HG03159 (cell line): Measurements from ENCODE around the gene DGKI.

Experiments
- ATAC-seq: cut with Tn5 transposase; IDR thresholded peaks from one replicate; pipeline ENCODE4 v1.9.1; 2021; ENCODE audit warnings: mild to moderate bottlenecking, moderate library complexity; ENCODE audit not compliant: unreplicated experiment

DGKI gene

GRCh38 chr7:137563981-137564380, 282.8 kb downstream of the DGKI start:
- no peak for ATAC-seq

GRCh38 chr7:137547485-137547884, 299.3 kb downstream of the DGKI start:
- no peak for ATAC-seq

GRCh38 chr7:137546671-137547070, 300.1 kb downstream of the DGKI start:
- no peak for ATAC-seq

DNA sequence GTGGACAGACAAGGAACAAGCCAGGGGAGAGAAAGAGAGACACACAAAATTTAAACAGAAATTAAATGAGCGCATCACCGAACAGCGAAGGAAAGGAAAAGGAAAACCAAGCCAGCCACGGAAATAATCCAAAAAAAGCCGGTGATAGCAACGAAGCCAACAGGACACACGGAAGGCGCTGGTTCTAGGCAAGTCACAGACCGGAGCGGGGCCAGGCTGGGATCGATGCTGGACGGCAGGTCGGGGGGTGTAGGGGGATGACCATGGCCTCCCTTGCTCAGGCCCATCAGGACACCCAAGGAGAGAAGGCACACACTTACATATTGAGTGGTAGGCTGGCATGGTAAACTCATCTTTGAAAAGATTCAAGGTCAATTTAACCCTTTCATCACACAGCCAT, 300.8 kb downstream of the DGKI start:
- ATAC-seq = no peak

- no peak for ATAC-seq
Observed at GRCh38 chr7:137545059-137545716, 301.6 kb downstream of the DGKI start.

DNA sequence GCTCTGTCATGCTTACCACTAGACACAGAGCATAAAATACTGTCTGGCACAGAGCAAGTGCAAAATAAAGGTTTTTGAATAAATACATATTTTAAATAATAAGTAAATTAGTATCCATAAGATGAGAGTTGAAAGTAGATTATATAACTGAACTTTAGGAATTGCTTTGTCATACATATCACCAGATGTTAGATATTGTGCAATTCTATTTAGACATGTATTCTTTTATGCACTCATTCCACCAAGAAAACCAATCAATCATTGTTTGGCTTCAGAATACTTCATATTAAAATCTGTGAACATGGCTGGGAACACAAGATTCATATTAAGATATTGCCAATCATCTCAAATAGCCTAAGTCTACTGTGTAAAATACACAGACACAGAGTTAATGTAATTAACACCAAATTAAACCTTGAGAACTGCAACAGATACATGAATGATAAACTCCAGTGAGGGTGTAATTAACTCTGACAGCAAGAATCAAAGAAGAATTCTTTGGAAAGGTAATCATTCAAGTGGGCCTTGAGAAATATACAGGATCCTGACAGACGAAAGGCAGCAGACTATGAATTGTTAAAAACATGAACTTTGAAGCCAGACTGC, 302.2 kb downstream of the DGKI start:
- ATAC-seq = no peak

DNA sequence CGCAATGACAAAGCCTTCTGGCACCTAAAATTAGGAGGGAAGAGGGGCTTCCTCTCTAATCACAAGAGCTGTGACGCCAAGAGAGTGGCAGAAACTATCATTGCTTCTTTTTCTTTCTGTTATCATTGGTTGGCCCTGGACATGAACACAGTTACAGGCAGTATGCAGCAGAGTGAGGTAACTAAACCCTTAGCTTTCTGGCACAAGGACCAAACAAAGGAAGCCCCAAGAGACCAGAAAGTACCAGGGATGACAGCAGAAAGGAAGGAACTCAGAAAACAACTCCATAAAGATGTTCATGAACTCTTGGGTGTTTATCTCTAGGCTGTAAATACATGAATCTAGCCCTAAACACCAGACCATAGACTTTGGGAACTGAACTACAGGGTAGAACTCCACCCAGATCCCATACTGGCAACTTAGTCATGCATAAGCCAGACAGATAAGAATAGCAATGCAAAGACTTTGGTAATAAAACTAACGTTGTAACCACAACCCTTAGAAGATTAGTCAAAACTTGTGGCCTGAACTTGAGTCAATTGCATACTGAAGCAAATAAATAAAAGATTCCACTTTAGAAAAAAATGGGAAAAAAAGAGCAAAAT, 307.6 kb downstream of the DGKI start:
- ATAC-seq = no peak

- no peak for ATAC-seq
Observed at GRCh38 chr7:137538361-137538762, 308.4 kb downstream of the DGKI start.

DNA sequence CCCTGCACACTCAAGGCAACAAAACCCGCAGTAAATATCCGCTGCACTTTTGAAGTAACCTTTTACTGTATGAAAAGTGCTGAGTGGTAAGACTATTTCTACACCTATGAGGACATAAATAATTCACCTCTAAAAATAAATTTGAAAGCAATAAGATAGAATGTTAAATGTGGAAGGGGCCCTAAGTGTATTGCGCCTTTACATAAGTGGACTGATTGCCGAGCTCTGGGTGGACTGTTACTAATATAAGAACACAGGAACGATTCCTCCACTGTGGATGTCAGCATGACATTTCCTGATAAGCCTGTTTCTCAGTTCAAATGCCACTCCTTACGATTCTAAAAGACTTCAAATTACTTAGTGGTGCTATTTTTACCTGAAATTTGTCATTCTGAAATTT, 311.2 kb downstream of the DGKI start:
- no peak for ATAC-seq

DNA sequence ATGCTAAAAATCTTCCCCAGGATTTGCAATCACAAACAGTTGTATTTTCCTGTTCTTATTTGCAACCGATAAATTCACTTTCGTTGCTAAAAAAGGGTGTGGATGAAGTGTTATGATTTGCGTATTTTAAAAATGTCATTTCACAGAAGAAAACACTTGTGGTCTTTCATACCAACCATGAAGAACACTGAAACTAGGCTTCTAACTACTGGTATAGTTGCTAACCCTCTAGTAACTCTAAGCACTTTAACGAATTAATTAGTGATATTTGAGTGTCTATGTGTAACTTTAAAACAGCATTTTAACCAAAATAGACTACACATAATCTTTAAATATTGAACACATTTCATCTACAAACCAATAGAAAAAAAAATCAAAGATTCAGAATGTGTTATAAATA, 315.1 kb downstream of the DGKI start:
- no peak for ATAC-seq

DNA sequence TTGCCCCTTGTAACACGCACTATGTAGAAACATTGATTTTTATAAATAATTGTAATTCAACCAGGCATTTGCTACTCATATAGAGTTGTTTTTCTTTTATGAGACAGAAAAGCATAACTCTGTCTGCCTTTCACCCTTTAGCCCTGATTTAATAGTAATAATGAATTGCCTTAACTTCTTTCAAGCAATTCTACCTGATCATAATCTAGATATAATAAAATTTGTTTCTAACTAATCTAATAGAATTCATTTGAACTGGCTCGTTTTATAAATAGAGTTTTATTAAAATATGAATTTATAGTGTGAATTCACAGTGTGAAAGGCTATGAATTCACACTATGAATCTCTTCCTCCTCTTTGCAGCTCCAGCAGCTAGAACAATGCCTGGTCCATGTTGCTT, 319.1 kb downstream of the DGKI start:
- ATAC-seq = no peak

GRCh38 chr7:137523171-137523570, 323.6 kb downstream of the DGKI start:
- no peak for ATAC-seq

GRCh38 chr7:137521451-137521850, 325.3 kb downstream of the DGKI start:
- no peak for ATAC-seq

DNA sequence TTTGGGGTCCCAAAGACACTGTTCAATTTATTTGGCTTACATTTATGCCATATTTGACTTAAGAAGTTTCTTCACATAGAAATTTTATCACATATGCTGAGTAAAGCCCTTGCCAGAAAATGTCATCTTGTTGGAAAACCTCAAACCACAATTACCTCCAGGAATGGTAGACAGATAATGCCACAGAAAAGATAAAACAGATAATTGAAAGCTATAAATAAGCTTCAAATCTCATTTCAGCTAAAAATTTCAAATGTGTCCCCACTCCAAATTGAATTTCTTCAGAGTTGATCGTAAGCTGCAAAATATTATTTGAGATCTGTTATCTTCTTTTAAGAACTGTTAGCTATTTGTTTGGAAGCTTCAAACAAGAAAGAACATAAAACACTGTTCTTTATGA, 326.8 kb downstream of the DGKI start:
- ATAC-seq = no peak

DNA sequence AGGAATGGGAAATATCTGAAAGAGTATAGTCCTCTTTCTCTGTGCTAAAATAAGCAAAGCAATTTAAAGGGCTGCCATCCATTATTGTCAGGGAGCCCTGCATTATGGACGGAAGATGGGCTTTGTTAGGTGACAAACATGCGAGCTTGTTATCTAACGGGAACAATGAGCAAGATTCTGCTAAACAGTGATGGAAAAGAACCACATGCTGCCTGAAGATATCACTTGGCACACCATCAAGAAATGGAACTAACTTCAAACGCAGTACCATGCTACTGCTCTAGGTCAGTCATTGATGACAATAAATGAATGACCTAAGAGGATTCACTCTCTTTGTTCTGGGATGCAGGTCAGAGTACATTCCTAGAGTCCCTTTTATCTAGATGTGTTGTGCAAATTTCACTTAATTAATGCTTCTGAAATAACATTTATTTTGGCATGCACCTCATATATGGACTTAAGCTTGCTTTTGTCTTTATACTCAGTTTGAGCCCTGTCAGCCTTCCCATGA, 327.5 kb downstream of the DGKI start:
- ATAC-seq = no peak

- no peak for ATAC-seq
Observed at GRCh38 chr7:137513091-137513490, 333.7 kb downstream of the DGKI start.

DNA sequence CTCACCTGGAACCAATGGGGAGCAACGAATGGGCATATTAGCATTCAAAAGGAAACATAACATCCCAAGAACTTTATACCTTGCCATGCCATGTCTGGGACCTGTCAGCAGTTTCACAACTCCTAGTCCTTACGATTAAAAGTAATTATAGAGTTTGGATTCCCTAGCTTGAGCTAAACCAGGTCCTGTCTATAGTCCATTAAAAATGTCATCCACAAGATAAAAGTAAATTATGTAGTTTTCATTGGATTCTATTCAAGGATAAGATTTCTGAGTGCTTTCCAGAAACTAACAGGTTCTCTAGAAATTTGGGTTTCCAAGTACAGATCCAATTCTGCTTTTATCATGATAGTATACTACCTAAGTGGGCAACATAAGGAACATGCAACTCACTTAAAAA, 339.7 kb downstream of the DGKI start:
- ATAC-seq = no peak

- no peak for ATAC-seq
Observed at GRCh38 chr7:137506031-137506430, 340.7 kb downstream of the DGKI start.

DNA sequence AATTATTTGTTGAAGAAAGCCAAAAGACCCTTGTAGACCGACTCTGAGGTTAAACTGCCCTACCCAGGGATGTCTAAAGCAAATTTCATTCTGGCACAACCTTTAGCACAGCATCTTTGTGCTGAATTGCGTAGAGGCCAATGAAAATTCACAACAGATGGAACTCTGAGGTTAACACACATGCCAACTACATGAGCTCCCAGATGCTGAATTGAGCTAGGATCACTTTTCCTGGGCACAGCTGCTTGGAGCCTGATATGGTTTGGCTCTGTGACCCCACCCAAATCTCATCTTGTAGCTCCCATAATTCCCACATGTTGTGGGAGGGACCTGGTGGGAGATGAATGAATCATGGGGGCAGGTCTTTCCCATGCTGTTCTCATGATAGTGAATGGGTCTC, 345.2 kb downstream of the DGKI start:
- no peak for ATAC-seq

DNA sequence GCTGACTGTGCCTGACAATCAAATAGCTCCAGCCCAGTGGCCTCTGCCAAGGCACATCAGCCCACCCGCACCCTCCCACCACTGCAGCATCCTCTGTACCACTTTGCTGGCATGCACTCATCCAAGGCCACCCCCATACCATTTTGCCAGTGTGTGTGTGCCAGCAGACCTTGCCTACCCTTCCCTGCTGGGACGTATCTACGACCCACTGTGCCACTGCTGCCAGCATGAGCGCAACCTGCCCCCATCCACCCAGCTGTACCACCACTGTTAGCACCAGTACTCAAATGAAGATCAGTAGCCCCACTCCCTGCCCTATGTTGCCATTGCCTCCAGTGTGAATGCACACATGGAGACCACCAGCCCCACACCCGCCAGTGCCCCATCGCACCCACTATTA, 353.9 kb downstream of the DGKI start:
- no peak for ATAC-seq

DNA sequence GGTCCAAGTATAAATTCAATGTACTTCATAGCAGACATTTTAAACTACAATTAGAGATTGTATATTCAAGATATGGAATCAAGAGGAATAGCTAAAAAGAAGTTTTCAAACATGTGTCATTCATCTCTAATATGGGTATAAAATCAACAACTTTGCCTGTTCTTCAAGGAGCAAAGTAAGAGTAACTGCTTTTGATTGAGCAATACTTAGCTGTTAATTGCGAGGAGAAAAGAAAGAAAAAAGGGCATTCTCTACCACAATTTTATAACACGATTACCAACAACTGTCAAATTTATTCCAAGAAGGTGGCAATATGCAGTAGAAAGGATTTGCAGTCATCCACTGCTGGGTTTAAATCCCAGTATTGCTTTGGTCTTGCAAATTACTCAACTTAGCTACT, 356.9 kb downstream of the DGKI start:
- ATAC-seq = no peak

GRCh38 chr7:137488038-137488437, 358.7 kb downstream of the DGKI start:
- no peak for ATAC-seq
